Epithelial cell of esophagus (primary cell): Measurements from ENCODE around the gene TMEM131L.

ENCODE experiments used
- DNase-seq: peaks from one replicate; pipeline ENCODE4 v3.0.0; 2010; ENCODE audit warnings: low read depth
- H3K4me3 ChIP-seq: 2 replicates; pipeline ENCODE4 v1.5.1; 2011; ENCODE audit warnings: mild to moderate bottlenecking, low read length, control low read depth
- CTCF ChIP-seq: IDR thresholded peaks from 2 replicates; pipeline ENCODE4 v1.5.1; 2011; ENCODE audit warnings: low read depth, mild to moderate bottlenecking, low read length, control low read depth, inconsistent platforms; ENCODE audit not compliant: insufficient read depth; ENCODE audit errors: missing control alignments

Gene TMEM131L

GRCh38 chr4:153570228-153570973 is 104.2 kb downstream of the TMEM131L start:
- no peak for DNase-seq
- no peak overlapping the region for H3K4me3 ChIP-seq
- no peak for TF ChIP-seq CTCF

GRCh38 chr4:153571006-153571545 is 104.9 kb downstream of the TMEM131L start:
- DNase-seq, result peak; percentile 36
- no peak overlapping the region for H3K4me3 ChIP-seq
- TF ChIP-seq CTCF, result no peak

DNA sequence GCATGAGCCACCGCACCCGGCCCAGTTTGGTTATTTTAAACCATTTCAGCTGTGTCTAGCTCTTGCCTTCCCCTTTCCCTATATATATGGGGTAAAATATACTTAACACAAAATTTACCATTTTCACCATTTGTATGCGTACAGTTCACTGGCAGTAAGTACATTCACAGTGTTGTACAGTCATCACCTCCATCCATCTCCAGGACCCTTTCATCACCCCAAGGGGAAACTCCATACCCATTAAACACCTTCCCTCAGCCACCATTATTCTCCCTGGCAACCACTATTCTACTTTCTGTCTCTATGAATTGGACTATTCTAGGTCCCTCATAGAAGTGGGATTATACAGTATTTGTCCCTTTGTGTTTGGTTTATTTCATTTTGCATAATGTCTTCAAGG is 106.4 kb downstream of the TMEM131L start:
- H3K4me3 ChIP-seq, result no peak overlapping the region
- TF ChIP-seq CTCF, result no peak
- DNase-seq, result no peak

DNA sequence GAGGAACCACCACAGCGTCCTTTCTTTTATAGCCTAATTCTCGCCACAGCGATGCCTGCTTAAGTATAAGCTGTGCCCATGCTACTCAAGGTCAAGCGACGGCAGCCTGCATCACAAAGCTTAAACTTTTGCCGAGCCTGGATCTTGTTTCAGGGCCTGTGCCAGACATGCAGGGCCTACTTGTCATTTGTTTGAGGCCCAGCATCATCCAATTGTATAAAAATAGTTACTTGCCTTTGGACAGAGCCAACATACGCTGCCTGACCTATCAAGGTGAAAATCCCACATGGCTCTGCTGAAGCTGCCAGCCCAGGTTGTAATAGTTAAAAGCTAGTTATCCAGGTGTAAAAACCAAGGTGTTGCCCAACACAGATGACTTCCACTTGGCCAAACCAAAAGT is 107.1 kb downstream of the TMEM131L start:
- H3K4me3 ChIP-seq, result no peak overlapping the region
- DNase-seq, result no peak
- TF ChIP-seq CTCF, result no peak

- DNase-seq, result peak; percentile 66
- TF ChIP-seq CTCF, result peak; percentile 72
Measured at GRCh38 chr4:153573881-153574802, 108.0 kb downstream of the TMEM131L start.

DNA sequence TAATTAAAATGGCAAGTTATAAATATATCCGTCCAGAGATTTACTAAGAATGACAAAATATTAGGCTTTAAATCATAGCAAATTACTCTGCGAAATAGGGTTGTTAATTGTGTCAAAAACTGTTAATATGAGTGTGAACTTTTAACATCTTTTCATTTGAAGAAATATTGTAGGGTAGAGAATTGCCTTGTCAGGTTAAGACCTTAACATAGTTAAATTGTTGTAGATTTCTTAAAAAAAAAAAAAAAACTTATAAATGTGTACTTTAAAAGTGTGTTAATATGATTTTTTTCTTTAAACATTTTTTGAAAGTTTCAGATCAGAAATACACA is 110.2 kb downstream of the TMEM131L start:
- no peak for TF ChIP-seq CTCF
- DNase-seq, result no peak
- no peak overlapping the region for H3K4me3 ChIP-seq

More at GRCh38 chr4:153573881-153574802, 108.0 kb downstream of the TMEM131L start:
- no peak overlapping the region for H3K4me3 ChIP-seq
